SU-DHL-6 (cell line): Measurements from ENCODE around the gene RNF150.

Experiments
- H2AFZ ChIP-seq: fragments of 200-600 bp; sonication (generic); 2 replicates; pipeline ENCODE4 v1.6.1; 2014; ENCODE audit warnings: low read depth, mild to moderate bottlenecking, moderate library complexity, mixed read lengths, antibody characterized with exemption, low read length; ENCODE audit not compliant: severe bottlenecking
- H3F3A ChIP-seq: fragments of 200-600 bp; shearing (Covaris generic); 2 replicates; pipeline ENCODE4 v1.6.0; 2016; ENCODE audit warnings: antibody characterized with exemption, mild to moderate bottlenecking; ENCODE audit not compliant: insufficient read depth
- H3K27ac ChIP-seq: fragments of 200-600 bp; sonication (generic); 2 replicates; pipeline ENCODE4 v1.5.1; 2016; ENCODE audit warnings: low read depth, mild to moderate bottlenecking, low read length, moderate library complexity, mixed read lengths
- H3K27me3 ChIP-seq: fragments of 200-600 bp; sonication (generic), shearing (Covaris generic); 2 replicates; pipeline ENCODE4 v1.6.0; 2014; ENCODE audit warnings: mild to moderate bottlenecking, low read length
- H3K36me3 ChIP-seq: fragments of 200-600 bp; sonication (generic); 2 replicates; pipeline ENCODE4 v1.6.1; 2014; ENCODE audit warnings: mild to moderate bottlenecking, low read length, mixed read lengths
- H3K4me2 ChIP-seq: fragments of 300-600, 200-600 bp; shearing (Covaris generic), sonication (generic); 2 replicates; pipeline ENCODE4 v1.6.0; 2014; ENCODE audit warnings: low read length, low read depth, mild to moderate bottlenecking; ENCODE audit not compliant: poor library complexity, severe bottlenecking
- H3K4me3 ChIP-seq: fragments of 200-600 bp; sonication (generic); 2 replicates; pipeline ENCODE4 v1.5.1; 2014; ENCODE audit warnings: antibody characterized with exemption, low read length, mild to moderate bottlenecking, mixed read lengths; ENCODE audit not compliant: insufficient read depth, poor library complexity, severe bottlenecking
- H3K79me2 ChIP-seq: fragments of 200-600 bp; sonication (generic); 2 replicates; pipeline ENCODE4 v1.6.1; 2014; ENCODE audit warnings: mild to moderate bottlenecking, low read length, moderate library complexity; ENCODE audit not compliant: insufficient read depth
- H3K9ac ChIP-seq: fragments of 200-600 bp; sonication (generic); 2 replicates; pipeline ENCODE4 v1.7.0; 2014; ENCODE audit warnings: mild to moderate bottlenecking, low read length
- H3K9me2 ChIP-seq: fragments of 200-600 bp; sonication (generic); replicated peaks from 2 replicates; pipeline ENCODE4 v1.6.1; 2014; ENCODE audit warnings: low read length; ENCODE audit not compliant: insufficient read depth
- H3K9me3 ChIP-seq: fragments of 200-600 bp; sonication (generic); 2 replicates; pipeline ENCODE4 v1.6.1; 2014; ENCODE audit warnings: low read length, mixed read lengths; ENCODE audit not compliant: insufficient read depth
- H4K20me1 ChIP-seq: fragments of 200-600 bp; sonication (generic); 2 replicates; pipeline ENCODE4 v1.6.1; 2014; ENCODE audit warnings: low read depth, mild to moderate bottlenecking, antibody characterized with exemption, low read length, moderate library complexity, mixed read lengths
- CTCF ChIP-seq: fragments of 200-600 bp; sonication (generic); IDR thresholded peaks from one replicate; pipeline ENCODE4 v1.5.1; 2017; ENCODE audit warnings: antibody characterized with exemption, mild to moderate bottlenecking, low read length, moderate library complexity; ENCODE audit not compliant: insufficient read depth, poor library complexity, severe bottlenecking
- EZH2phosphoT487 ChIP-seq: fragments of 200-600 bp; sonication (generic), shearing (Covaris generic); conservative IDR thresholded peaks from 2 replicates; pipeline ENCODE4 v1.6.1; 2018; ENCODE audit warnings: mild to moderate bottlenecking, antibody characterized with exemption, low read length, moderate library complexity, mixed read lengths

RNF150 gene

GRCh38 chr4:141019768-141020167, 113.5 kb downstream of the RNF150 start:
- H3K36me3 ChIP-seq = no peaks in the 10 kb centered on the region
- TF ChIP-seq EZH2phosphoT487 (no peak), CTCF (no peak)
- H4K20me1 ChIP-seq = no peaks in the 10 kb centered on the region
- H3K9me3 ChIP-seq = no peaks in the 10 kb centered on the region
- no peaks in the 10 kb centered on the region for H3K79me2 ChIP-seq
- no peak overlapping the region for H3K27ac ChIP-seq
- H2AFZ ChIP-seq = no peak overlapping the region
- no peak overlapping the region for H3K4me3 ChIP-seq
- no peaks in the 10 kb centered on the region for H3K9me2 ChIP-seq
- no peaks in the 10 kb centered on the region for H3F3A ChIP-seq
- H3K9ac ChIP-seq = no peak overlapping the region
- no peaks in the 10 kb centered on the region for H3K27me3 ChIP-seq
- H3K4me2 ChIP-seq = no peak overlapping the region

- Histone ChIP-seq H3K36me3 (no peaks in the 10 kb centered on the region), H3K27ac (no peak overlapping the region), H3F3A (no peaks in the 10 kb centered on the region), H2AFZ (no peak overlapping the region), H3K9me3 (no peaks in the 10 kb centered on the region), H4K20me1 (no peaks in the 10 kb centered on the region), H3K27me3 (no peaks in the 10 kb centered on the region), H3K79me2 (no peaks in the 10 kb centered on the region), H3K9me2 (no peaks in the 10 kb centered on the region), H3K4me3 (no peak overlapping the region), H3K9ac (no peak overlapping the region), H3K4me2 (no peak overlapping the region)
- TF ChIP-seq EZH2phosphoT487 (no peak), CTCF (no peak)
Measured at GRCh38 chr4:141016117-141016798, 117.0 kb downstream of the RNF150 start.

- no peaks in the 10 kb centered on the region for H3K36me3 ChIP-seq
- no peaks in the 10 kb centered on the region for H3K9me3 ChIP-seq
- H3K27ac ChIP-seq = no peak overlapping the region
- no peaks in the 10 kb centered on the region for H3K27me3 ChIP-seq
- no peaks in the 10 kb centered on the region for H3F3A ChIP-seq
- no peak overlapping the region for H3K4me2 ChIP-seq
- TF ChIP-seq CTCF = no peak
- TF ChIP-seq EZH2phosphoT487 = no peak
- H3K9ac ChIP-seq = no peak overlapping the region
- no peaks in the 10 kb centered on the region for H3K79me2 ChIP-seq
- no peaks in the 10 kb centered on the region for H4K20me1 ChIP-seq
- H3K9me2 ChIP-seq = no peaks in the 10 kb centered on the region
- no peak overlapping the region for H3K4me3 ChIP-seq
- H2AFZ ChIP-seq = no peak overlapping the region
Measured at GRCh38 chr4:141013899-141014298, 119.4 kb downstream of the RNF150 start.
